Heart left ventricle (tissue), 16 donors: ENCODE measurements around the gene ZEB2. TPM values are rescaled to one million over a fixed set of nuclear protein-coding genes. Genes with fewer than 3 reads are reported as not detected.

Experiments used
- ATAC-seq, 4 donors: fragments of 200-7000 bp; cut with Tn5 transposase; one replicate each; pipeline ENCODE4 v1.9.1; 2020 to 2022; ENCODE audit warnings: moderate library complexity in 4 of 4, mild to moderate bottlenecking in 3 of 4, moderate number of reproducible peaks in 1 of 4
- DNase-seq, 5 donors: peaks; one replicate each; pipeline ENCODE4 v3.0.0-alpha.2; 2020
- H3K27ac ChIP-seq, 12 donors: fragments of 200-600 bp; sonication (generic) in 4 of 12; one replicate each; pipeline versions ENCODE4 v1.5.0 to v1.8.0; 2016 to 2022; ENCODE audit warnings: mild to moderate bottlenecking in 2 of 12
- H3K27me3 ChIP-seq, 9 donors: fragments of 200-600 bp; sonication (generic) in 2 of 9; one replicate each; pipeline versions ENCODE4 v1.5.1 to v1.8.0; 2016 to 2022; ENCODE audit warnings: mild to moderate bottlenecking in 3 of 9
- H3K36me3 ChIP-seq, 9 donors: fragments of 200-600 bp; sonication (generic) in 2 of 9; one replicate each; pipeline versions ENCODE4 v1.5.0 to v1.8.0; 2018 to 2022; ENCODE audit warnings: mild to moderate bottlenecking in 2 of 9
- H3K4me1 ChIP-seq, 12 donors: fragments of 200-600 bp; sonication (generic) in 4 of 12; one replicate each; pipeline versions ENCODE4 v1.5.0 to v1.8.0; 2016 to 2022; ENCODE audit warnings: mild to moderate bottlenecking in 3 of 12
- H3K4me3 ChIP-seq, 12 donors: fragments of 200-600 bp; sonication (generic) in 4 of 12; one replicate each; pipeline versions ENCODE4 v1.5.0 to v1.8.0; 2017 to 2022; ENCODE audit warnings: mild to moderate bottlenecking in 9 of 12, moderate library complexity in 4 of 12
- H3K9me3 ChIP-seq, 12 donors: fragments of 200-600 bp; sonication (generic) in 4 of 12; one replicate each; pipeline versions ENCODE4 v1.5.0 to v1.8.0; 2016 to 2022; ENCODE audit warnings: mild to moderate bottlenecking in 1 of 12
- POLR2A ChIP-seq, 2 donors: fragments of 450-650 bp; IDR thresholded peaks; one replicate each; pipeline ENCODE4 v1.6.1; 2017; ENCODE audit warnings: antibody characterized with exemption in 2 of 2, mild to moderate bottlenecking in 2 of 2, moderate library complexity in 2 of 2
- WGBS, 4 donors: extraction: QIAGEN DNeasy Blood & Tissue Kit in 2 of 4; methylation state at CpG; one replicate each; pipeline versions ENCODE4 v1.1.5 to v1.1.7; 2013 to 2018; 5-methylcytosine and 5-hydroxymethylcytosine counted together
- intact Hi-C, 10 donors: fragments of 100-400 bp; cut with DNase I; formaldehyde crosslinking; loops; one replicate each; pipeline versions ENCODE4 v1.11.1 to v1.14.2; 2022
- polyA plus RNA-seq, 2 donors: library from polyadenylated mRNA; stranded (reverse); fragments of 200-250 nt; gene quantifications; one replicate each; pipeline ENCODE4 v1.2.3, GENCODE V29; 2013
- total RNA-seq, 9 donors: library from RNA; depleted of rRNA in 2 of 9; stranded (reverse); fragments of >200 nt in 2 of 9; fragmentation: NEBNext Ultra II Directional in 3 of 9; extraction: Animal tissue kit (Norgen Biotek cat#: 25700) in 3 of 9; gene quantifications; one replicate each; pipeline versions ENCODE4 v1.1.0 to v1.2.4, GENCODE V29; 2016 to 2023
- TF ChIP-seq, protein P1 (sequence below), 12 donors: fragments of 200-600 bp; sonication (generic) in 4 of 12; IDR thresholded peaks; one replicate each; pipeline versions ENCODE4 v1.5.0 to v1.8.0; 2018 to 2022; ENCODE audit warnings: antibody characterized with exemption in 12 of 12, mild to moderate bottlenecking in 5 of 12
- donor health status: ischemic (EF 13 %, LVEDD 7.1; RV severe dilation, severe dysfunction).
- donor health status: healthy with polysubstance abuse.
- donor health status: DM: no; HTN: yes; CAD: no.
- donor health status: DM: no; HTN: no; CAD: no.
- donor health status: ischemic (EF 25% LVEDD 6.9; RV normal size, moderate dysfunction).
- donor health status: ischemic (EF 25% LVEDD 5.7; RV mildly dilated, moderate dysfunction).
- donor health status: healthy.
- donor health status: DM: yes; HTN: yes; CAD: no.
- donor health status: ischemic (EF 35%, LVEDD 5.7; RV mildly dilated, moderate dysfunction).
- donor health status: nonischemic (EF 11% LVEDD 7.7; RV severe dilation, severe dysfunction).
- donor health status: DM: yes; HTN: yes; CAD: no.
- donor health status: PGD.
- donor health status: ischemic (EF 29% LVEDD 5.4; RV normal size, mild dysfunction).
- donor health status: nonischemic (EF 23%, LVEDD 6.1; RV moderate dilation, normal function).

ZEB2 gene
- total and polyA plus RNA-seq, 11 donors = 23.1 to 168 (median 82.4) TPM

DNA sequence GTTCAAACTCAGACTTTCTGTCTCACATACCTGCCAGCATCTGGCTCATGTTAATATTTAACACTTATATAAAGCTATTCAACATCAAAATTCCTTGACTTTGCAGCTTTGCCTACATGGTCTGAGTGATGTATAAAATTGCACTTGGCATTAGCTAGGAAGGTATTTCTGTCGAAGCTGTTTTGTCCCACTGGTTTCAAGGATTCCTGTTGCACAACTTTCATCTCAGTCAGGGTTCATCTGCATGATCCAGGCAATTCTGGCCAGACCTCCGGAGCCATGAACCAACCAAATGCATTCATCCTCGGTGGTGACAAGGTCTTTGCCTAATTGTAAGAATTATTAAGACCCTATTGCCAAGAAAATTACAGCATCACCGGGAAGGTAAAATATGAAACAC lies 185.4 kb downstream of the ZEB2 start:
- H3K9me3 ChIP-seq = no peaks in the 10 kb centered on the region
- H3K4me1 ChIP-seq = peaks cover 0 to 18% (median 11%) of the 10 kb centered on the region in 12 donors
- no peak for TF ChIP-seq POLR2A (IDR thresholded peaks at IDR 0.05)
- TF ChIP-seq, protein P1, sequence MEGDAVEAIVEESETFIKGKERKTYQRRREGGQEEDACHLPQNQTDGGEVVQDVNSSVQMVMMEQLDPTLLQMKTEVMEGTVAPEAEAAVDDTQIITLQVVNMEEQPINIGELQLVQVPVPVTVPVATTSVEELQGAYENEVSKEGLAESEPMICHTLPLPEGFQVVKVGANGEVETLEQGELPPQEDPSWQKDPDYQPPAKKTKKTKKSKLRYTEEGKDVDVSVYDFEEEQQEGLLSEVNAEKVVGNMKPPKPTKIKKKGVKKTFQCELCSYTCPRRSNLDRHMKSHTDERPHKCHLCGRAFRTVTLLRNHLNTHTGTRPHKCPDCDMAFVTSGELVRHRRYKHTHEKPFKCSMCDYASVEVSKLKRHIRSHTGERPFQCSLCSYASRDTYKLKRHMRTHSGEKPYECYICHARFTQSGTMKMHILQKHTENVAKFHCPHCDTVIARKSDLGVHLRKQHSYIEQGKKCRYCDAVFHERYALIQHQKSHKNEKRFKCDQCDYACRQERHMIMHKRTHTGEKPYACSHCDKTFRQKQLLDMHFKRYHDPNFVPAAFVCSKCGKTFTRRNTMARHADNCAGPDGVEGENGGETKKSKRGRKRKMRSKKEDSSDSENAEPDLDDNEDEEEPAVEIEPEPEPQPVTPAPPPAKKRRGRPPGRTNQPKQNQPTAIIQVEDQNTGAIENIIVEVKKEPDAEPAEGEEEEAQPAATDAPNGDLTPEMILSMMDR (IDR thresholded peaks at IDR 0.05) = no peak
- H3K4me3 ChIP-seq = no peak overlapping the region
- no peaks in the 10 kb centered on the region for H3K36me3 ChIP-seq
- no peaks in the 10 kb centered on the region for H3K27me3 ChIP-seq
- WGBS, 4 donors = 78 to 84% (median 83%) methylated on average over 4 of the region's 4 CpGs
- ATAC-seq (no peak), DNase-seq (no peak)
- intact Hi-C loops = loop anchor here in 9 of 10 donors (5.0 to 10.0 kb wide), 5 partner anchors 87 to 188 kb away; partner anchors contain the start of gene ZEB2 (in 2 of the 9)
- no peak overlapping the region for H3K27ac ChIP-seq
